ENCODE measurements around the gene OPTC.

DNA sequence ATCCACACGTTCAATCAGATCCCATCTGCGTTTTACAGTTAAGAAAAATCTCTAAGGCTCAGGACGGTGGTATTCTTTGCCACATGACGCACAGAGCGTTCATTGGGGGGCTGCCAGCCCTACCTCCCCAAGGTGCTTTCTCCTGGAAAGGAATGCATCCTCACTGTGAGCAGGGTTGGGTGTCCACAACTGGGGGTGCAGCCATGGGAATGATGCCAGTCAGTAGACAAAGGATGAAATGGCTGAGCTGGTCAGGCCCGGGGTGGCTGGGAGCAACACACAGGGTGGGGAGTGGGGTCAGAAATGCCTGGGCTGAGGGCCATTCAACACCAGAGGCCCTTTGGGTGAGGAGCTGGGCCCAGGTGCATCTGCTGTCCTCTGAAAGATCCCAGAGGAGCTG is 25.9 kb downstream of the OPTC start:
- no peak for TF ChIP-seq POLR2A (IDR thresholded peaks at IDR 0.05)
- TF ChIP-seq, protein P1, sequence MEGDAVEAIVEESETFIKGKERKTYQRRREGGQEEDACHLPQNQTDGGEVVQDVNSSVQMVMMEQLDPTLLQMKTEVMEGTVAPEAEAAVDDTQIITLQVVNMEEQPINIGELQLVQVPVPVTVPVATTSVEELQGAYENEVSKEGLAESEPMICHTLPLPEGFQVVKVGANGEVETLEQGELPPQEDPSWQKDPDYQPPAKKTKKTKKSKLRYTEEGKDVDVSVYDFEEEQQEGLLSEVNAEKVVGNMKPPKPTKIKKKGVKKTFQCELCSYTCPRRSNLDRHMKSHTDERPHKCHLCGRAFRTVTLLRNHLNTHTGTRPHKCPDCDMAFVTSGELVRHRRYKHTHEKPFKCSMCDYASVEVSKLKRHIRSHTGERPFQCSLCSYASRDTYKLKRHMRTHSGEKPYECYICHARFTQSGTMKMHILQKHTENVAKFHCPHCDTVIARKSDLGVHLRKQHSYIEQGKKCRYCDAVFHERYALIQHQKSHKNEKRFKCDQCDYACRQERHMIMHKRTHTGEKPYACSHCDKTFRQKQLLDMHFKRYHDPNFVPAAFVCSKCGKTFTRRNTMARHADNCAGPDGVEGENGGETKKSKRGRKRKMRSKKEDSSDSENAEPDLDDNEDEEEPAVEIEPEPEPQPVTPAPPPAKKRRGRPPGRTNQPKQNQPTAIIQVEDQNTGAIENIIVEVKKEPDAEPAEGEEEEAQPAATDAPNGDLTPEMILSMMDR (IDR thresholded peaks at IDR 0.05) = no peak
- no peak for TF ChIP-seq POLR2AphosphoS5 (IDR thresholded peaks at IDR 0.05)

Data from breast epithelium (tissue), 3 donors.